ENCODE measurements around the gene IGF2BP2.

Gene IGF2BP2

DNA sequence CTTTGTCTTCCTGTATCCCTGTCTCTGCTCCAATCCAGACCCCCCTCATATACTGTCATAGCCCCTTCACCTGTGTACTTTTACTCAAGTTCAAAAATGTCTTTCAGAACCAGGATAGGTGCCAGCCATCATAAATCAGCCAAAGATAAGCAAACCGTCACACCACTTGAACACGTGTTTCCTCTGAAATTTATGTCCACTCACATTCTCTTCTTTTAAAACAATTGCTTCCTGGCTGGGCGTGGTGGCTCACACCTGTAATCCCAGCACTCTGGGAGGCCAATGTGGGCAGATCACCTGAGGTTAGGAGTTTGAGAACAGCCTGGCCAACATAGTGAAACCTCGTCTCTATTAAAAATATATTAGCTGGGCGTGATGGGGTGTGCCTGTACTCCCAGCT, 74.1 kb downstream of the IGF2BP2 start:
- TF ChIP-seq, protein P1, sequence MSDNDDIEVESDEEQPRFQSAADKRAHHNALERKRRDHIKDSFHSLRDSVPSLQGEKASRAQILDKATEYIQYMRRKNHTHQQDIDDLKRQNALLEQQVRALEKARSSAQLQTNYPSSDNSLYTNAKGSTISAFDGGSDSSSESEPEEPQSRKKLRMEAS (IDR thresholded peaks at IDR 0.05): no peak
- TF ChIP-seq FOXM1 (IDR thresholded peaks at IDR 0.05; ENCODE audit: borderline replicate concordance, low read depth): no peak
- TF ChIP-seq RAD21 (IDR thresholded peaks at IDR 0.05; ENCODE audit: low read depth): no peak
- TF ChIP-seq EP300 (IDR thresholded peaks at IDR 0.05; ENCODE audit: borderline replicate concordance): no peak
- TF ChIP-seq TEAD4 (IDR thresholded peaks at IDR 0.05): no peak
- no peak for TF ChIP-seq EGR1 (IDR thresholded peaks at IDR 0.05)

- no peak for TF ChIP-seq CEBPB (IDR thresholded peaks at IDR 0.05)
- TF ChIP-seq YY1 (IDR thresholded peaks at IDR 0.05; ENCODE audit: low read depth): no peak
- TF ChIP-seq EGR1 (IDR thresholded peaks at IDR 0.05): no peak
- no peak for TF ChIP-seq RAD21 (IDR thresholded peaks at IDR 0.05; ENCODE audit: low read depth)
- TF ChIP-seq TAF1 (IDR thresholded peaks at IDR 0.05; ENCODE audit: low read depth): no peak
- no peak for TF ChIP-seq ZBTB7A (IDR thresholded peaks at IDR 0.05; ENCODE audit: low read depth)
- no peak for TF ChIP-seq USF1 (IDR thresholded peaks at IDR 0.05)
- TF ChIP-seq REST (IDR thresholded peaks at IDR 0.05; ENCODE audit: low read depth): no peak
- TF ChIP-seq TCF12 (IDR thresholded peaks at IDR 0.05; ENCODE audit: low read depth): no peak
- TF ChIP-seq EP300 (IDR thresholded peaks at IDR 0.05; ENCODE audit: borderline replicate concordance): no peak
- TF ChIP-seq CREB1 (IDR thresholded peaks at IDR 0.05; ENCODE audit: low read depth): no peak
- no peak for TF ChIP-seq NFIC (IDR thresholded peaks at IDR 0.05)
- no peak for TF ChIP-seq TEAD4 (IDR thresholded peaks at IDR 0.05)
These were observed 74.8 kb downstream of the IGF2BP2 start for GRCh38 chr3:185750015-185750414.

DNA sequence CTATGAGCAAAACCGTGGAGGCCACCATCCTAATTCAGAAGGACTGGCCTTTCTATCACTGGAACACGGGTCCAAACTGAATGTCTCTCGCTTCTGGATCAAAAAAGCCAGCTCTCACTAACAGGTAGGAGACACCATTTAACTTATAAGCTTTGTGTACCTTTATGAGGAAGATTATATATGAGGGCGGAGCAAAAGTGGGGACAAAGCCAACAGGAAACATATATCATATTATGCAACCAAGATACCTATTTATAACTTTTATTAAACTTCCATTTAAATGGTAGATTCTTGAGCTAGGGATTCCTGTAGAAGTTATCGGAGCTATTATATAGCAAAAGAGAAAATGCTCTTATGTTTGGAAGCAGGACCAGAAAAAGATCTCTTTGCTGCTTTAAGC, 78.4 kb downstream of the IGF2BP2 start:
- TF ChIP-seq, protein P1 (IDR thresholded peaks at IDR 0.05): no peak
- TF ChIP-seq CEBPB (IDR thresholded peaks at IDR 0.05): peak; percentile 59; the same call in 1 of the 2 replicates

GRCh38 chr3:185744997-185745843, 79.6 kb downstream of the IGF2BP2 start:
- TF ChIP-seq CREB1 (IDR thresholded peaks at IDR 0.05; ENCODE audit: low read depth): no peak
- TF ChIP-seq ZBTB7A (IDR thresholded peaks at IDR 0.05; ENCODE audit: low read depth): no peak
- no peak for TF ChIP-seq NFIC (IDR thresholded peaks at IDR 0.05)
- no peak for TF ChIP-seq USF1 (IDR thresholded peaks at IDR 0.05)
- no peak for TF ChIP-seq TAF1 (IDR thresholded peaks at IDR 0.05; ENCODE audit: low read depth)
- no peak for TF ChIP-seq EP300 (IDR thresholded peaks at IDR 0.05; ENCODE audit: borderline replicate concordance)
- no peak for TF ChIP-seq EGR1 (IDR thresholded peaks at IDR 0.05)
- TF ChIP-seq FOXM1 (IDR thresholded peaks at IDR 0.05; ENCODE audit: borderline replicate concordance, low read depth): no peak
- TF ChIP-seq TCF12 (IDR thresholded peaks at IDR 0.05; ENCODE audit: low read depth): no peak
- TF ChIP-seq, protein P1 (IDR thresholded peaks at IDR 0.05): no peak
- no peak for TF ChIP-seq REST (IDR thresholded peaks at IDR 0.05; ENCODE audit: low read depth)
- no peak for TF ChIP-seq RAD21 (IDR thresholded peaks at IDR 0.05; ENCODE audit: low read depth)
- no peak for TF ChIP-seq CEBPB (IDR thresholded peaks at IDR 0.05)
- TF ChIP-seq YY1 (IDR thresholded peaks at IDR 0.05; ENCODE audit: low read depth): no peak
- no peak for TF ChIP-seq TEAD4 (IDR thresholded peaks at IDR 0.05)

- no peak for TF ChIP-seq ZBTB7A (IDR thresholded peaks at IDR 0.05; ENCODE audit: low read depth)
- no peak for TF ChIP-seq NFIC (IDR thresholded peaks at IDR 0.05)
- TF ChIP-seq CREB1 (IDR thresholded peaks at IDR 0.05; ENCODE audit: low read depth): no peak
- TF ChIP-seq REST (IDR thresholded peaks at IDR 0.05; ENCODE audit: low read depth): no peak
- TF ChIP-seq TCF12 (IDR thresholded peaks at IDR 0.05; ENCODE audit: low read depth): no peak
- TF ChIP-seq CEBPB (IDR thresholded peaks at IDR 0.05): no peak
- TF ChIP-seq TAF1 (IDR thresholded peaks at IDR 0.05; ENCODE audit: low read depth): no peak
- TF ChIP-seq RAD21 (IDR thresholded peaks at IDR 0.05; ENCODE audit: low read depth): no peak
- TF ChIP-seq, protein P1 (IDR thresholded peaks at IDR 0.05): no peak
- TF ChIP-seq FOXM1 (IDR thresholded peaks at IDR 0.05; ENCODE audit: borderline replicate concordance, low read depth): no peak
- TF ChIP-seq EGR1 (IDR thresholded peaks at IDR 0.05): no peak
- no peak for TF ChIP-seq YY1 (IDR thresholded peaks at IDR 0.05; ENCODE audit: low read depth)
- TF ChIP-seq USF1 (IDR thresholded peaks at IDR 0.05): no peak
- no peak for TF ChIP-seq EP300 (IDR thresholded peaks at IDR 0.05; ENCODE audit: borderline replicate concordance)
- TF ChIP-seq TEAD4 (IDR thresholded peaks at IDR 0.05): no peak
These were observed 83.3 kb downstream of the IGF2BP2 start for GRCh38 chr3:185741586-185741985.

Measured in Ishikawa (cell line).